H1 (cell line): ENCODE results near the gene ACAP1.

Experiments used
- CBX5 ChIP-seq: fragments of 300-800, 300-1000 bp; sonication (generic); IDR thresholded peaks from 2 replicates; pipeline ENCODE4 v1.7.1; 2016; ENCODE audit warnings: antibody characterized with exemption, low read length, low read depth
- EZH2 ChIP-seq: fragments of 200-600 bp; sonication (generic); IDR thresholded peaks from 2 replicates; pipeline ENCODE4 v1.7.1; 2012; ENCODE audit warnings: low read depth, mild to moderate bottlenecking, moderate library complexity, low read length, inconsistent platforms; ENCODE audit not compliant: severe bottlenecking
- POLR2AphosphoS5 ChIP-seq: IDR thresholded peaks from 2 replicates; pipeline ENCODE4 v1.6.1; 2011; ENCODE audit warnings: low read depth, low read length
- ZNF274 ChIP-seq: IDR thresholded peaks from 2 replicates; pipeline ENCODE4 v1.7.0; 2012; ENCODE audit warnings: low read length, borderline replicate concordance; ENCODE audit errors: extremely low read depth

DNA sequence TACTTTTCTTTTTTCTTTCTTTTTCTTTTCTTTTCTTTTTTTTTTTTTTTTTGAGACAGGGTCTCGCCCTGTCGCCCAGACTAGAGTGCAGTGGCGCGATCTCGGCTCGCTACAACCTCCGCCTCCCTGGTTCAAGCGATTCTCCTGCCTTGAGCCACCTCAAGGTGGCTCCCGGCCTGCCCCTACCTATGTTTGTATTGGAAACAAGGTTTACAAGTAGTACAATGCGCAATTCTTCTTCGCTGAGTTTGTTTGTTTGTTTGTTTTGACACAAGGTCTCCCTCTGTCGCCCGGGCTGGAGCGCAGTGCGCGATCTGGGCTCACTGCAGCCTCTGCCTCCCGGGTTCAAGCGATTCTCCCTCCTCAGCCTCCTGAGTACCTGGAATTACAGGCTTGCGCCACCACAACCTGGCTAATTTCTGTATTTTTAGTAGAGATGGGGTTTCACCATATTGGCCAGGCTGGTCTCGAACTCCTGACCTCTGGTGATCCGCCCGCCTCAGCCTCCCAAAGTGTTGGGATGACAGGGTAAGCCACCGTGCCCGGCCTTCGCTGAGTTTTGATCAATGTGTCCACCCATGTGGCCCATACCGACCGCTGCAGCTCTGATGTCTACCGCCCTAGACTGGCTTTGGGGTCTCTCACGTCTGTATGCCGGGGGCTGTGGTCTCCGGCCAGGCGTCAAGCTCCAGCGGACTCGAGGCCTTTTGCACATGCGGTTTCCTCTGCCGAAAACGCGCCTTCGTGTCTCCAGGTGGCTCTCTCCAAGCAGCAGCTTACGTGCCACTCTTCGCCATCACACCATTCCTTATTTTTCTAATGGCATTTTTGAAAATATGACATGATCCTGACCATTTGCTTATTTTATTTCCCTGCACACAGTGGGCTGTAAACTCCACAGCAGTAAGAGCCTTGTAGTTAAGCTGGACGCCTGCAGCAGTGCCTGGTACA, 40.8 kb upstream of the ACAP1 start:
- TF ChIP-seq POLR2AphosphoS5, result no peak
- no peak for TF ChIP-seq EZH2
- TF ChIP-seq CBX5, result no peak
- no peak for TF ChIP-seq ZNF274
